ENCODE results near the gene SH2B3. TPM values are rescaled to one million over a fixed set of nuclear protein-coding genes. Genes with fewer than 3 reads are reported as not detected.
A peak's percentile ranks its signal among the peaks of the same experiment; 100 is the strongest.
"Not testable (repeated sequence)": the region's sequence is repeated elsewhere in the genome, so short reads cannot be mapped to it uniquely, and the experiment has no call there.

Gene SH2B3
- total RNA-seq, 1 donor from 2014 or later, result 11.7 TPM

- DNase-seq (ENCODE audit: low spot score), result peak; percentile 41
- no peak for ATAC-seq
Measured at GRCh38 chr12:111455448-111456320, 50.0 kb downstream of the SH2B3 start.

- no peak for ATAC-seq
- DNase-seq (ENCODE audit: low spot score), result no peak
Measured at GRCh38 chr12:111457071-111457470, 51.3 kb downstream of the SH2B3 start.

GRCh38 chr12:111457577-111457976 is 51.9 kb downstream of the SH2B3 start:
- peak; percentile 42 for DNase-seq (ENCODE audit: low spot score)
- no peak for ATAC-seq

GRCh38 chr12:111458546-111459172 is 52.9 kb downstream of the SH2B3 start:
- DNase-seq (ENCODE audit: low spot score) (peak; percentile 57), ATAC-seq (peak; percentile 83)

GRCh38 chr12:111460111-111460510 is 54.4 kb downstream of the SH2B3 start:
- DNase-seq (ENCODE audit: low spot score), result peak; percentile 36
- ATAC-seq, result not testable (repeated sequence)

GRCh38 chr12:111462210-111462769 is 56.6 kb downstream of the SH2B3 start:
- ATAC-seq, result peak; percentile 62
- DNase-seq (ENCODE audit: low spot score), result no peak

GRCh38 chr12:111467092-111467856 is 61.6 kb downstream of the SH2B3 start:
- DNase-seq (ENCODE audit: low spot score) (no peak), ATAC-seq (peak; percentile 62)

- DNase-seq (ENCODE audit: low spot score) (no peak), ATAC-seq (no peak)
Measured at GRCh38 chr12:111467857-111468241, 62.1 kb downstream of the SH2B3 start.

- DNase-seq (ENCODE audit: low spot score) (no peak), ATAC-seq (no peak)
Measured at GRCh38 chr12:111469401-111469800, 63.7 kb downstream of the SH2B3 start.

GRCh38 chr12:111471236-111471635 is 65.5 kb downstream of the SH2B3 start:
- no peak for ATAC-seq
- no peak for DNase-seq (ENCODE audit: low spot score)

- ATAC-seq (no peak), DNase-seq (ENCODE audit: low spot score) (no peak)
Measured at GRCh38 chr12:111482462-111482861, 76.7 kb downstream of the SH2B3 start.

GRCh38 chr12:111488271-111488670 is 82.5 kb downstream of the SH2B3 start:
- DNase-seq (ENCODE audit: low spot score), result no peak
- no peak for ATAC-seq

GRCh38 chr12:111488798-111489197 is 83.1 kb downstream of the SH2B3 start:
- ATAC-seq (peak; percentile 29), DNase-seq (ENCODE audit: low spot score) (no peak)

- DNase-seq (ENCODE audit: low spot score); ATAC-seq: not testable (repeated sequence)
Measured at GRCh38 chr12:111492979-111493378, 87.3 kb downstream of the SH2B3 start.

- ATAC-seq (no peak), DNase-seq (ENCODE audit: low spot score) (no peak)
Measured at GRCh38 chr12:111494676-111495075, 89.0 kb downstream of the SH2B3 start.

Other genes with a start within 250 kb of the SH2B3 start
- gene PHETA1, start 36.8 kb upstream of the SH2B3 start, total RNA-seq, result 9.4 TPM
- gene ATXN2, start 193.4 kb downstream of the SH2B3 start, total RNA-seq, result 23.2 TPM

Measured in left lobe of liver (tissue), 2 donors.